HEK293T (cell line): ENCODE data around the gene PDS5A.

Experiments used
- BHLHE40 ChIP-seq: fragments of 450-650 bp; IDR thresholded peaks from 2 replicates; pipeline ENCODE4 v1.6.1; 2016; ENCODE audit warnings: mild to moderate bottlenecking, moderate library complexity, borderline replicate concordance
- CTBP1 ChIP-seq: fragments of 450-650 bp; IDR thresholded peaks from 2 replicates; pipeline ENCODE4 v1.6.1; 2016; ENCODE audit warnings: borderline replicate concordance
- SP1 ChIP-seq: fragments of 450-650 bp; IDR thresholded peaks from 2 replicates; pipeline ENCODE4 v1.6.1; 2017
- ZNF384 ChIP-seq: fragments of 450-650 bp; IDR thresholded peaks from 2 replicates; pipeline ENCODE4 v1.6.1; 2016

GRCh38 chr4:39924014-39924413 lies 53.7 kb downstream of the PDS5A start:
- TF ChIP-seq SP1, result no peak
- no peak for TF ChIP-seq ZNF384
- no peak for TF ChIP-seq CTBP1
- no peak for TF ChIP-seq BHLHE40
